WERI-Rb-1 (cell line): ENCODE data around the gene SRGAP1.
"Not testable (repeated sequence)": the region's sequence is repeated elsewhere in the genome, so short reads cannot be mapped to it uniquely, and the experiment has no call there.

ENCODE experiments used
- DNase-seq: peaks from one replicate; pipeline ENCODE4 v3.0.0-alpha.2; 2020
- H3K27ac ChIP-seq: fragments of 250-450 bp; sonication (Bioruptor Pico); 2 replicates; pipeline ENCODE4 v1.5.1; 2020; ENCODE audit warnings: mild to moderate bottlenecking, moderate library complexity
- H3K27me3 ChIP-seq: fragments of 250-450 bp; sonication (Bioruptor Pico); 2 replicates; pipeline ENCODE4 v1.5.1; 2021; ENCODE audit warnings: mild to moderate bottlenecking, low read depth, moderate library complexity; ENCODE audit not compliant: insufficient read depth, severe bottlenecking
- H3K36me3 ChIP-seq: fragments of 250-450 bp; sonication (Bioruptor Pico); 2 replicates; pipeline ENCODE4 v1.5.1; 2020; ENCODE audit warnings: mild to moderate bottlenecking, moderate library complexity
- H3K4me3 ChIP-seq: 2 replicates; pipeline ENCODE4 v1.5.1; 2011; ENCODE audit warnings: low read depth, mild to moderate bottlenecking, control low read depth, low read length
- H3K9me3 ChIP-seq: fragments of 250-450 bp; sonication (Bioruptor Pico); 2 replicates; pipeline ENCODE4 v1.5.1; 2021; ENCODE audit warnings: mild to moderate bottlenecking, moderate library complexity; ENCODE audit not compliant: severe bottlenecking
- CTCF ChIP-seq: IDR thresholded peaks from 2 replicates; pipeline ENCODE4 v1.5.1; 2011; ENCODE audit warnings: low read depth, mild to moderate bottlenecking, control low read depth, inconsistent platforms, low read length

The SRGAP1 gene

GRCh38 chr12:64065881-64066451 is 221.5 kb downstream of the SRGAP1 start:
- no peak for TF ChIP-seq CTCF

GRCh38 chr12:64066776-64067175 is 222.3 kb downstream of the SRGAP1 start:
- H3K4me3 ChIP-seq, result no peak overlapping the region
- TF ChIP-seq CTCF, result no peak
- DNase-seq, result no peak
- H3K27me3 ChIP-seq, result no peaks in the 10 kb centered on the region
- no peaks in the 10 kb centered on the region for H3K36me3 ChIP-seq
- H3K9me3 ChIP-seq, result no peaks in the 10 kb centered on the region
- no peak overlapping the region for H3K27ac ChIP-seq

More at GRCh38 chr12:64065881-64066451, 221.5 kb downstream of the SRGAP1 start:
- Histone ChIP-seq H3K9me3 (no peaks in the 10 kb centered on the region), H3K27ac (no peak overlapping the region), H3K36me3 (no peaks in the 10 kb centered on the region), H3K4me3 (no peak overlapping the region), H3K27me3 (no peaks in the 10 kb centered on the region)
- DNase-seq, result no peak

- no peak for DNase-seq
- TF ChIP-seq CTCF, result no peak
- no peaks in the 10 kb centered on the region for H3K36me3 ChIP-seq
- H3K9me3 ChIP-seq, result no peaks in the 10 kb centered on the region
- no peaks in the 10 kb centered on the region for H3K27me3 ChIP-seq
- no peak overlapping the region for H3K27ac ChIP-seq
- no peak overlapping the region for H3K4me3 ChIP-seq
These were observed 226.0 kb downstream of the SRGAP1 start for GRCh38 chr12:64070454-64070853.

- no peak overlapping the region for H3K4me3 ChIP-seq
- H3K36me3 ChIP-seq, result no peaks in the 10 kb centered on the region
- no peak for TF ChIP-seq CTCF
- DNase-seq, result no peak
- no peak overlapping the region for H3K27ac ChIP-seq
- no peaks in the 10 kb centered on the region for H3K9me3 ChIP-seq
- no peaks in the 10 kb centered on the region for H3K27me3 ChIP-seq
These were observed 228.5 kb downstream of the SRGAP1 start for GRCh38 chr12:64072916-64073575.

GRCh38 chr12:64076565-64076964 is 232.1 kb downstream of the SRGAP1 start:
- not testable (repeated sequence) for DNase-seq, H3K9me3 ChIP-seq, H3K4me3 ChIP-seq, H3K27me3 ChIP-seq, H3K27ac ChIP-seq, H3K36me3 ChIP-seq

- no peak for DNase-seq
- Histone ChIP-seq H3K9me3 (no peaks in the 10 kb centered on the region), H3K27ac (no peak overlapping the region), H3K36me3 (no peaks in the 10 kb centered on the region), H3K27me3 (no peaks in the 10 kb centered on the region), H3K4me3 (no peak overlapping the region)
- no peak for TF ChIP-seq CTCF
These were observed 233.4 kb downstream of the SRGAP1 start for GRCh38 chr12:64077922-64078321.
